Astrocyte of the cerebellum (primary cell): Measurements from ENCODE around the gene PIAS1.
A peak's percentile ranks its signal among the peaks of the same experiment; 100 is the strongest.
"Not testable (repeated sequence)": the region's sequence is repeated elsewhere in the genome, so short reads cannot be mapped to it uniquely, and the experiment has no call there.

ENCODE experiments used
- DNase-seq: peaks from one replicate; pipeline ENCODE4 v3.0.0-alpha.2; 2011; ENCODE audit warnings: low read depth
- H3K4me3 ChIP-seq: 2 replicates; pipeline ENCODE4 v1.5.1; 2011; ENCODE audit warnings: mild to moderate bottlenecking, low read depth, low read length, moderate library complexity
- CTCF ChIP-seq: IDR thresholded peaks from 2 replicates; pipeline ENCODE4 v1.5.1; 2012; ENCODE audit warnings: low read length, low read depth, moderate library complexity, mild to moderate bottlenecking; ENCODE audit errors: missing control alignments
- in situ Hi-C: cut with HindIII; loops from 2 replicates; pipeline ENCODE4 v1.10.0; 2017; ENCODE audit warnings: low sequenced_read_pairs

PIAS1 gene

GRCh38 chr15:68209272-68209671, 155.2 kb downstream of the PIAS1 start:
- no peak for TF ChIP-seq CTCF
- H3K4me3 ChIP-seq, result no peak overlapping the region
- DNase-seq, result no peak
- in situ Hi-C loops, result no loop called here

GRCh38 chr15:68209735-68210408, 155.8 kb downstream of the PIAS1 start:
- no peak for DNase-seq
- in situ Hi-C loops, result no loop called here

GRCh38 chr15:68210409-68210756, 156.3 kb downstream of the PIAS1 start:
- no peak for TF ChIP-seq CTCF
- peak overlapping the region; percentile 9 for H3K4me3 ChIP-seq
- no peak for DNase-seq
- in situ Hi-C loops, result no loop called here

More at GRCh38 chr15:68209735-68210408, 155.8 kb downstream of the PIAS1 start:
- H3K4me3 ChIP-seq, result no peak overlapping the region
- TF ChIP-seq CTCF, result no peak

- peak; percentile 35 for DNase-seq
Observed at GRCh38 chr15:68210821-68211655, 156.9 kb downstream of the PIAS1 start.

DNA sequence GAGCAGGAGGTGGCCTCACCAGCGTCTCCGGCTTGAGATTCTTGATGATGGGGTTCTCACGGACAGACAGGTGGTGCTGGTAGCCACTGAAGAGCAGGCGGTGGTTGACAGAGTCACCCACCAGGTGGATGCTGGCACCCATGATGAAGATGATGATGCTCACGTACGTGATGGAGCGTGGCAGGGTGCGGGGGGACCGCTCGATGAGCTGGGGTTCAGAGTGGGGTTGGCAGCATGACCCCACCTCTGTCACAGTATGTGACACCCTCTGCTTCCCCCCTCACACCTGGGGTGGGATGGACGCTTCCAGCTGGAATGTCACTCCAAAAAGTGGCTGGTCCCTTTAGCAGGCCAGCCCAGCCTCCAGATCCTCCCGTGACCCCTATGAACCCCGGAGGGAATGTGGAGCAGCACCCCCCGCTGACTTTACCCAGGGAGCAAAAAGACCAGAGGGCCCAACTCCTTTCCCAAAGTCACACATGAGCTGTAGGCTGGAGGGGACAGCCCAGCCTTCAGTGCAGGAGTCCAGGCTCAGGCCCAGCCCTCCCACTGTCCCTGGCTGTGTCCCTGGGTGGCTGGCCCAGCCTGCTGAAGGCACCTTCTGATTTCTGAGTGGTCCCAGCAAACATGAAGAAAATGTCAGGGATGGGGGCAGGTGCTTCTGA, 157.7 kb downstream of the PIAS1 start:
- in situ Hi-C loops, result no loop called here
- no peak overlapping the region for H3K4me3 ChIP-seq
- TF ChIP-seq CTCF, result no peak
- no peak for DNase-seq

More at GRCh38 chr15:68210821-68211655, 156.9 kb downstream of the PIAS1 start:
- H3K4me3 ChIP-seq, result peak overlapping the region; percentile 9
- peak; percentile 93 for TF ChIP-seq CTCF
- in situ Hi-C loops, result no loop called here

DNA sequence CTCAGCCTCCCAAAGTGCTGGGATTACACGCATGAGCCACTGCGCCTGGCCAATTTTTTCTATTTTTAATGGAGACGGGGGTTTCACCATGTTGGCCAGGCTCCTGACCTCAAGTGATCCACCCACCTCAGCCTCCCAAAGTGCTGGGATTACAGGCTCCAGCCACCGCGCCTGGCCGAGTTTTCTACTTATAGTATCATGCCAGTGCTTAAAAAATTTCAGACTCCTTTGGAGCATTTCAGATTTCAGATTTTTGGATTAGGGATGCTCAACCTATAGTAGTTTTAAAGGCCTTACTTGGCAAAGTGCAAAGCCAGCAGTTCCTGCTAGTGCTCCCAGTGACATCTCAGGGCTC, 159.4 kb downstream of the PIAS1 start:
- DNase-seq, result not testable (repeated sequence)

More for the DNA sequence above, 159.4 kb downstream of the PIAS1 start:
- in situ Hi-C loops, H3K4me3 ChIP-seq: not testable (repeated sequence)
